ENCODE data around the gene SAMD4B. TPM values are rescaled to one million over a fixed set of nuclear protein-coding genes. Genes with fewer than 3 reads are reported as not detected.

Gene SAMD4B
- total RNA-seq, 1 donor, result 85.0 TPM

GRCh38 chr19:39398297-39398864 lies 56.2 kb downstream of the SAMD4B start:
- peaks cover 20% of the 10 kb centered on the region for H3K36me3 ChIP-seq (ENCODE audit: insufficient read depth, low read length)
- peak overlapping the region; percentile 30 for H3K4me2 ChIP-seq (ENCODE audit: insufficient read depth, low read length)
- H3K4me3 ChIP-seq (ENCODE audit: insufficient read depth, low read length), result no peak overlapping the region
- peaks cover 36% of the 10 kb centered on the region for H3K4me1 ChIP-seq (ENCODE audit: insufficient read depth, low read length)
- peak overlapping the region; percentile 94 for H3K27ac ChIP-seq (ENCODE audit: low read depth, low read length)
- peaks cover 10% of the 10 kb centered on the region for H3K79me2 ChIP-seq (ENCODE audit: insufficient read depth, low read length)
- no peak for TF ChIP-seq CTCF (IDR thresholded peaks at IDR 0.05; ENCODE audit: extremely low read depth, low read depth, low read length)
- no peaks in the 10 kb centered on the region for H3K9me3 ChIP-seq (ENCODE audit: low read depth, low read length)
- peak; percentile 91 for DNase-seq (ENCODE audit: insufficient read length, low spot score, missing footprints)
- no peak overlapping the region for H2AFZ ChIP-seq (ENCODE audit: low read length)
- H4K20me1 ChIP-seq (ENCODE audit: insufficient read depth, low read length), result no peaks in the 10 kb centered on the region
- no peaks in the 10 kb centered on the region for H3K27me3 ChIP-seq (ENCODE audit: insufficient read depth, low read length)

- Histone ChIP-seq H3K27ac (ENCODE audit: low read depth, low read length) (no peak overlapping the region), H3K27me3 (ENCODE audit: insufficient read depth, low read length) (no peaks in the 10 kb centered on the region), H3K9me3 (ENCODE audit: low read depth, low read length) (no peaks in the 10 kb centered on the region), H2AFZ (ENCODE audit: low read length) (no peak overlapping the region), H3K36me3 (ENCODE audit: insufficient read depth, low read length) (peaks cover 12% of the 10 kb centered on the region), H3K4me3 (ENCODE audit: insufficient read depth, low read length) (no peak overlapping the region), H4K20me1 (ENCODE audit: insufficient read depth, low read length) (no peaks in the 10 kb centered on the region), H3K79me2 (ENCODE audit: insufficient read depth, low read length) (peaks cover 4% of the 10 kb centered on the region), H3K4me2 (ENCODE audit: insufficient read depth, low read length) (no peak overlapping the region), H3K4me1 (ENCODE audit: insufficient read depth, low read length) (peaks cover 40% of the 10 kb centered on the region)
- peak; percentile 15 for DNase-seq (ENCODE audit: insufficient read length, low spot score, missing footprints)
- no peak for TF ChIP-seq CTCF (IDR thresholded peaks at IDR 0.05; ENCODE audit: extremely low read depth, low read depth, low read length)
Measured at GRCh38 chr19:39399668-39400050, 57.4 kb downstream of the SAMD4B start.

GRCh38 chr19:39400061-39400460 lies 57.8 kb downstream of the SAMD4B start:
- Histone ChIP-seq H3K4me1 (ENCODE audit: insufficient read depth, low read length) (peaks cover 40% of the 10 kb centered on the region), H2AFZ (ENCODE audit: low read length) (no peak overlapping the region), H3K4me2 (ENCODE audit: insufficient read depth, low read length) (no peak overlapping the region), H3K36me3 (ENCODE audit: insufficient read depth, low read length) (peaks cover 10% of the 10 kb centered on the region), H3K27me3 (ENCODE audit: insufficient read depth, low read length) (no peaks in the 10 kb centered on the region), H3K79me2 (ENCODE audit: insufficient read depth, low read length) (peaks cover 4% of the 10 kb centered on the region), H3K4me3 (ENCODE audit: insufficient read depth, low read length) (no peak overlapping the region), H4K20me1 (ENCODE audit: insufficient read depth, low read length) (no peaks in the 10 kb centered on the region), H3K9me3 (ENCODE audit: low read depth, low read length) (no peaks in the 10 kb centered on the region), H3K27ac (ENCODE audit: low read depth, low read length) (no peak overlapping the region)
- no peak for TF ChIP-seq CTCF (IDR thresholded peaks at IDR 0.05; ENCODE audit: extremely low read depth, low read depth, low read length)
- peak; percentile 8 for DNase-seq (ENCODE audit: insufficient read length, low spot score, missing footprints)

GRCh38 chr19:39401070-39401548 lies 58.9 kb downstream of the SAMD4B start:
- Histone ChIP-seq H3K9me3 (ENCODE audit: low read depth, low read length) (no peaks in the 10 kb centered on the region), H3K79me2 (ENCODE audit: insufficient read depth, low read length) (peaks cover 4% of the 10 kb centered on the region), H3K4me1 (ENCODE audit: insufficient read depth, low read length) (peaks cover 44% of the 10 kb centered on the region), H3K4me2 (ENCODE audit: insufficient read depth, low read length) (peak overlapping the region; percentile 83), H3K27me3 (ENCODE audit: insufficient read depth, low read length) (no peaks in the 10 kb centered on the region), H4K20me1 (ENCODE audit: insufficient read depth, low read length) (no peaks in the 10 kb centered on the region), H3K27ac (ENCODE audit: low read depth, low read length) (peak overlapping the region; percentile 96), H3K36me3 (ENCODE audit: insufficient read depth, low read length) (peaks cover 6% of the 10 kb centered on the region), H3K4me3 (ENCODE audit: insufficient read depth, low read length) (no peak overlapping the region), H2AFZ (ENCODE audit: low read length) (no peak overlapping the region)
- TF ChIP-seq CTCF (IDR thresholded peaks at IDR 0.05; ENCODE audit: extremely low read depth, low read depth, low read length), result no peak
- DNase-seq (ENCODE audit: insufficient read length, low spot score, missing footprints), result no peak

All from osteoblast (primary cell).